Measurements from ENCODE around the gene KAT6B.

The KAT6B gene

GRCh38 chr10:74947781-74948401 lies 121.5 kb downstream of the KAT6B start:
- in situ Hi-C loops (cut with MboI; ENCODE audit: low sequenced_read_pairs): no loop called here

- in situ Hi-C loops (cut with MboI; ENCODE audit: low sequenced_read_pairs): no loop called here
Observed at GRCh38 chr10:74949034-74949832, 122.8 kb downstream of the KAT6B start.

GRCh38 chr10:74949843-74950765 lies 123.7 kb downstream of the KAT6B start:
- in situ Hi-C loops (cut with MboI; ENCODE audit: low sequenced_read_pairs): no loop called here

- in situ Hi-C loops (cut with MboI; ENCODE audit: low sequenced_read_pairs): no loop called here
Observed at GRCh38 chr10:74953214-74953613, 126.8 kb downstream of the KAT6B start.

- in situ Hi-C loops (cut with MboI; ENCODE audit: low sequenced_read_pairs): no loop called here
Observed at GRCh38 chr10:74955796-74956195, 129.4 kb downstream of the KAT6B start.

GRCh38 chr10:74956555-74957111 lies 130.2 kb downstream of the KAT6B start:
- in situ Hi-C loops (cut with MboI; ENCODE audit: low sequenced_read_pairs): no loop called here

- in situ Hi-C loops (cut with MboI; ENCODE audit: low sequenced_read_pairs): no loop called here
Observed at GRCh38 chr10:74957285-74957961, 131.0 kb downstream of the KAT6B start.

- in situ Hi-C loops (cut with MboI; ENCODE audit: low sequenced_read_pairs): no loop called here
Observed at GRCh38 chr10:74958316-74958715, 131.9 kb downstream of the KAT6B start.

- in situ Hi-C loops (cut with MboI; ENCODE audit: low sequenced_read_pairs): no loop called here
Observed at GRCh38 chr10:74960670-74961069, 134.3 kb downstream of the KAT6B start.

- in situ Hi-C loops (cut with MboI; ENCODE audit: low sequenced_read_pairs): no loop called here
Observed at GRCh38 chr10:74962517-74962916, 136.1 kb downstream of the KAT6B start.

GRCh38 chr10:74963549-74963948 lies 137.1 kb downstream of the KAT6B start:
- in situ Hi-C loops (cut with MboI; ENCODE audit: low sequenced_read_pairs): no loop called here

- in situ Hi-C loops (cut with MboI; ENCODE audit: low sequenced_read_pairs): no loop called here
Observed at GRCh38 chr10:74967911-74968666, 141.7 kb downstream of the KAT6B start.

GRCh38 chr10:74968667-74969061 lies 142.3 kb downstream of the KAT6B start:
- in situ Hi-C loops (cut with MboI; ENCODE audit: low sequenced_read_pairs): no loop called here

GRCh38 chr10:74969093-74969492 lies 142.7 kb downstream of the KAT6B start:
- in situ Hi-C loops (cut with MboI; ENCODE audit: low sequenced_read_pairs): no loop called here

GRCh38 chr10:74969530-74969929 lies 143.1 kb downstream of the KAT6B start:
- in situ Hi-C loops (cut with MboI; ENCODE audit: low sequenced_read_pairs): no loop called here

GRCh38 chr10:74973741-74974392 lies 147.5 kb downstream of the KAT6B start:
- in situ Hi-C loops (cut with MboI; ENCODE audit: low sequenced_read_pairs): no loop called here

- in situ Hi-C loops (cut with MboI; ENCODE audit: low sequenced_read_pairs): no loop called here
Observed at GRCh38 chr10:74975758-74976157, 149.4 kb downstream of the KAT6B start.

- in situ Hi-C loops (cut with MboI; ENCODE audit: low sequenced_read_pairs): no loop called here
Observed at GRCh38 chr10:74976565-74976964, 150.2 kb downstream of the KAT6B start.

GRCh38 chr10:74977072-74977471 lies 150.7 kb downstream of the KAT6B start:
- in situ Hi-C loops (cut with MboI; ENCODE audit: low sequenced_read_pairs): no loop called here
